CD4-positive, alpha-beta T cell treated with Interleukin-4 for 4 hours (primary cell): ENCODE results near the gene RNF112.

Source experiments
- DNase-seq: peaks from one replicate; pipeline ENCODE4 v3.0.0-alpha.2; 2020

Gene RNF112

DNA sequence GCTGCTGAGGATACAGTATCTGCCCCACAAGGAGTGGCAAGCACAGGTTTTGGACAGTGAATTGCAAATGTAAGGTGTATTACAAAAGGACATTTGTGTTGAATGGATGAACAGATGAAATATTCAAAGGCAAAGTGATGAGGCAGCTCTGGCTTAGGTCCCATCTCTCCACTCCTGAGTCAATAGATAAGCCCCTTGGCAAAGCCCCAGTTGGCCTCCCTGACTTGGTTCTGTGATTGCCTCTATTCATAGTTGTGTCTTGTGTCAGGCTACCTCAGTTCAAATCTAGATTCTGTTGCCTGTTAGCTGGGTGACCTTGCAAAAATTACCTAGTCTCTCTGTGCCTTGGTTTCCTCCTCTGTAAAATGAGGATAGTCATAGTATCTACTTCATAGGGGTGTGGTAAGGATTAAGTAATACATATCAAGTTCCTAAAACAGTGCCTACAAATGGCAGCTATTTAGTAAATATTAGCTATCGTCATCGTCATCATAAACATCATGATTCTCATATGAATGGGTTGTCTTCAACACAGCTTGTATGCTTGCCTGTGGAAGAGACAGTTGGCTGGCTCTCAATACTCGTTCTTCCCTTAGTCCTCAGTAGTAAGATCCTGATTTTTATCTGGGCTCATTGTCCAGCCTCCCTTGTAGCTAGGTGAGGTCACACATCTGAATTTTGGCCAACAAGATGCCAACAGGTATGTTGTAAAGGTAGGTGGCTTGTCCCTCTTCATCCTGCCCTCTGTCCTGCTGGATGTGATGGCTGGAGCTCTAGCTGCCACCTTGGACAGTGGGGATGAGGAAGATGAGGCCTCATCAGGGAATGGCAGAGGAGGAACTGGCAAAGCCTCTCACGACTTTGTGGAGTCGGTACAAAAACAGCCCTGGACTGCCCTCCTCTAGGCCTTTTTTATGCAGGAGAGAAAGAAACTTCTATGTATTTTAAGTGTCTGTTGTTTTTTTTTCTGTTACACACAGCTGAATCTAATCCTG lies 21.9 kb upstream of the RNF112 start:
- DNase-seq, result no peak

DNA sequence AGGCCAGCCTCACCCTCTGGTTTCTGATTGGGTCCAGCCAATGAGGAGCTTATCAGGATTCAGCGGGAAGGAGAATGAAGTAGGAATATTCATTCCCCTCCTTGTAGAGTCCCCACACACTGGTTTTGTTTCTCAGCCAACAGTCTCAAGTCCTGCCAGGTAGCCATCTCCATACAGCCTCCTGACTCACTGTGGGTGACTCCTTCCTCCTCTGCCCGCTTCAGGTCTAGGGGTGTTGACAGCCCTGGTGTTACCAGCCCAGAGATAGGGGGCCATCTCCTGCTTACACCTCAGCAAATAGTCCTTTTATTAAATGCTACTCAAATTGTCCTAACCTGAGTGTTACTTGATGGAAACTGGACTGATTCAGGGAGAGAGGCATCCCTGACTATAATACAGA lies 20.1 kb upstream of the RNF112 start:
- no peak for DNase-seq

DNA sequence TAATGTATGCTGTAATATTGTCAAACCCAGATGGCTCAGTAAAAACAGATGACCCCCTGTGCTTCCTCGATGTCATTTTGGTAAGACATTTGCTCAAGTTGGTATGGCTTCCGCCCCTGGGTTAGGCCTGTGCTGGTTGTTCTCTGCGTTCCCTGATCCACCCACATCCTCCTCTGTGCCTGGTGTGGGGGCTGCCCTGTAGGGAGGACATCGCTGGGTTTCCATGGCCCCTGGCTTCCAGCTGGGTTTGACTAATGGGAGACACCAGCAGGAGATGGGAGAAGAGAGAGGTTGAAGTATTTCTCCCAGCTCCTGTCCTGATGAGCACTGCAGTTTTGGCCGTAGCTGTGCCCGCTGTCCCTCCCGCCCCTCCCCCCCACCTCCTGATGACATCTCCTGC lies 19.6 kb upstream of the RNF112 start:
- no peak for DNase-seq

DNA sequence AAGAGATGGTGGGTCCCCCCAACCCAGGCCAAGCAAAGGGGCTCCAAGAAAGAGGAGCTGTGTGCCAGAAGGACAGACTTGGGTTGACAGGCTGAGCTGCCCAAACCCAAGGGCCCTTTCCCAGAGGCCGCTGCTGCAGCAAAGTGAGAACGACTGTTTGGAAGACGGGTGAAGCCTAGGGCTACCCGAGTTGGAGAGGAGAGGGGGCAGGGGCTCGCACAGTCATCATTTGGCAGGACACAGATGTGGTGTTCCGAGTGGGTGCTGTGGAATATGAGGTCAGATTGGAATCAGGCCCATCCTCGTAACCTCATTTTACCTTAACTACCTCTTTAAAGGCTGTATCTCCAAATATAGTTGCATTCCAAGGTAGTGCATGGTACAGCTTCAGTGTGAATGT lies 18.7 kb upstream of the RNF112 start:
- no peak for DNase-seq

DNA sequence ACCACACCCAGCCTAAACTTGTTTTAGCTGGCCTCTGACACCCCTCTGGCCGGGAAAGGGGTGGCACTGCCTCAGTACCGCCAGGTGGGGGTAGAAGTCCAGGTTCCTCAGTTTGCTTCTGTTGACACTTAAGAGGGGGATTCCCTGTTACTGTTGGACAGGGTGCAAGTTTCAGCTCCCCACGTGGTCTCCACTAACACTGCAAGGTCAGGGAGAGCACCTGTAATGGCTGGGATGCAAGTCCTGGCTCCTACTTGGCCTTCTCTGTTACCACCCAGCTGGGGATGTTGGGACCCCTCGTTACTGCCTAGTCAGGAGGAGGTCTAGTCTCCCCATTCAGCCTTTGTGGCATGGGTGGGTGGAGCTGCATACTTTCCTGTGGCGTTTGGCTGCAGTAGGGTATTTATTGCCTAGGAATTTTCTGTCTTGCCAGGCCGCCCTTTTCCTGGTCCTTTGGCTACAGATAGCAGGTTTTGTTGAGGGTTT lies 13.4 kb upstream of the RNF112 start:
- no peak for DNase-seq

DNA sequence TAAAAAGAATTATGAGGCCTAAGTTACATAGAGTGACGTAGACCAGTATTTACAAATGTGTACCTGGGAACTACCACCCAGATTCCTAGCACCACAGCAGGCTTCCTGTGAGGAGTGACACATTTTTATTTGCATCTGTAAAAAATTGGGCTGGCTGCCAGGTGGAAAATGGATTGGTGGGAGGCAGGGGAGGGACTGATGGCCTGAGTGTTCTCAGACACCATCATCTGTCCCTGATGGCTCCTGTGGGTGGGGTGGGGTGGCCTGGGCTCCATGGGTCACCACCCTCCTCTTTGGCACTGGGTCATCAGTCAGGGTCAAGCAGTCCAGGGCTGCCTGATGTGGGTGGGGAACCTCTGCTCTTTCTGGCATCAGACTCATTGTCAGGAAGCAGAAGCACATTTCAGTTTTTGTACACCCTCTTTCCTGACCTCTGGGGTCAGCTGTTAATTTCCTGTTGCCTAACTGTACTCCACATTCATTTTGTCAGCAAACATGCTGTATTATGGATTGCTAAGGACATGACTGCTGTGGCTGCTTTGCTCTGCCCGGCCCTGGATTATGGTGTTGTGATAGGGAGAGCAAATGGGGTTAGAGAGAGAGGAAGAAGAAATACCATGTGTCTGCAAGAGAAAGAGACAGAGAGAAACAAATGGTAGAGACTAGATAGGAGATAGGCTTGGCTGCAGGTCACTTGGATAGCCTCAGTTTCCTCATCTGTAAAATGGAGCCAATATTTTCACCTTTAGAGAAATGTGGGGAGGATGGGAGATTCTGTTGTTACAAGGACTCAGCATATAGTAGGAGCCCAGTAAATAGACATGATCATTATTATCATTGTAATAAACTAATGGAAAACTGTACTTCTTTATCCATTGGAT lies 12.5 kb upstream of the RNF112 start:
- no peak for DNase-seq

DNA sequence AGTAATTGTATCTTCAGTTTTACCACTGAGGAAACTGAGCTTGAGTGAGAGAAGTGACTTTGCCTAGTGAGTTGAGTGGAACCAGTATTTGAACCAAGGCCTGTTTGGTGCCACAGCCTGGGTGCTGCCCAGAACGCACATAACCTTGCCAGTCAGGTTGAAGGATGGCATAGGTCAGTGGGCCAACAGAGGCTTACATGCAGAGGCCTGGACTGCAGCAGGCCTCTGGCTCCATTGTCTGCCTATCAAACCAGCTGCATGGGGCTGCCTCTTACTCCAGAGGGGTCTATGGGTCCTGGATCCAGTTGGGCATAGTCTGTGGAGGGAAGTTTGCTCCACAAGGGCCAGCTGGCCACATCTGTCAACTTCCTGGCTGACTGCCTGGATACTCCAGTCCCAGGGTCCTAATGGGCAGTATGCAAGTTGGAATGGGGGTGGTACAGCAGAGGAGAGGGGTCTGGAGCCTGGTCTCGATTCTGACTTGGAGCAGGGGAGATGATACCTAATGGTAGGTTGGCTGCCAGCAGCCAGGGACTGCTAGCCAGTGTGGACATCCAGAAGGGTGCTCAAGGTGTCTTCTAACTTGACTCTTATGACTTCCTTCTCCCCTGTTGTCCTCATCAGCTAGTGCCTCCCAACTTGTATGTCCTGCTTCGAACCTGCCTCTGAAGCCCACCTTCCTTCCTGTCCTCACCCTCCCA lies 11.1 kb upstream of the RNF112 start:
- DNase-seq, result no peak

DNA sequence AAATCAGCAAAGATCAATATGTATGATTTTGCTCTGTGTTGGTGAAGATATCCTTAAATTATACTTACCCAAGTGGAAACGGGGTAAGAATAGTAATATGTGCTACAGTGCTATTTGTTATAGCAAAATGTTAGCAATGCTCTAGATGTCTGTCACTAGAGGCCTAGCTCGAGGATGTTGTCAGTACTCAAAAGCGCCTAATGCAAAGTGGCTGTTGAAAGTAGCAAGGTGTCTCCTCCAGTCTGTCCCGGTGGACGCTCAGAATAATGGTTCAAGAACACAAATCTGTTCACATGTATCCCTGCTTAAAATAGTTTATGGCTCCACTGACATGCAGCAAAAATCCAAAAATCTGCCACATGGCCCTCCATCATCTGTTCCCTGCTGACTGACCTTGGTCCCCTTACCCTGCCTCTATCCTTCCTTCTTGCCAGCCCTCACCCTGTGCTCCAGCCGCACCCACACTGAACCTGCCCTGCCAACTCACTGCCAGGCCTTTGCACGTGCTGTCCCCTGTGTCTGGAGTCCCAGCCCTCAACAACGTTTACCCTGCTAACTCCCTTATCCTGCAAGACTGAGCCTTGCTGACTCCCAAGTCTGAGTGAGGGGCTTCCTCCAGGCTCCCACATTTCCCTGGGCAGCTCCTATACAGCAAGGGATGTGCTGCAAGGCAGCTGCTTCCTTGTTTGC lies 9.6 kb upstream of the RNF112 start:
- no peak for DNase-seq

DNA sequence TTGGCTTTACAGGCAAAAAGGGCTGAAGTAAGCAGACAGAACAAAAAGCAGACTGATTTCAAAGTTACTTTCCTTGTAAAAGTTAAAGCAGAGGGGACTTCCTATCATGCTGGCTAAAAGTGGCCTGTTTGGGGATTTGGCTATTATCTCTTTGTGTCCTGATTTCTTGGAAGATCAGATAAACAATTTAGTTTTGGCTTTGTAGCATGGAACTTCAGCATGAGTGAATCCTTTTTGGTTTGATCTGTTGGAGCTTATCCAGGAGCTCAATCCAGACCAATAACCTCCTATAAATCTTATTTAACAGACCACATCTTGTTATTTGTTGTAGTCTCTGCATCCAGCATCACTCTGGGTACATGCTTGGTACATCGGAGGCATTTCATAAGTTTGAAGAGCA lies 8.9 kb upstream of the RNF112 start:
- no peak for DNase-seq

DNA sequence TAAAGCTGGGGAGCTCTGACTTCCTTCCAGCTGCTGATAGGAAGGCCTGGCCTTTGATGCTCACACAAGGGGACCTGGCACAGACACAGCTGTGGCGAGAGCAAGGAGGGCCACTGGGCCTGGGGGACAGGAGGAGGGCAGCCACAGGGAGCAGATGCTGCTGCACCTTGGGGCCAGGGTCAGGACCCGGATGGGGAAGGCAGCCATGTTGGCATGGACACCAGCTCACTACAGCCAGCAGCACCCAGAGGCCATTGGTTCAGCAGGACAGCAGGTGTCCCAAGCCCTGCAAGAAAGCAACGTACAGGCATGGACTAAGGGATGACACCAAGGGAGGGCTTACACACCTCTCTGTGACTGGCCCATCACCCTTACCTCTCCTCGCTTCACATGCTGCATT lies 8.0 kb upstream of the RNF112 start:
- DNase-seq, result no peak

DNA sequence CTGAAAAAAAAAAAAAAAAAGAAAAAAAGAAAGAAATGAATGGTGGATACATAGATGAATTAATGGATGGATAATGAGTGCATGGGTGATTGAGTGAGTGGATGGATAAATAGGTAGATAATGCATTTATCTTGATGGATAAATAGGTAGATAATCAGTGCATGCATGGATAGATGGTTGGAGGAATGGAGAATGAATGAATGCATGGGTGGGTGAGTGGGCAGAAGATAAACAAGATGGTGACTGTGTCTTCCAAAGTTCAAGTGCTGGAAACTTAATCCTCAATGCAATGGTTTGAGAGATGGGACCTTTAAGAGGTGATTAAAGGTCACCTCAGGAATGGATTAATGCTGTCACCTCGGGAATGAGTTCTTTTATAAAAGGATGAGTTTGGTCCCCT lies 6.8 kb upstream of the RNF112 start:
- DNase-seq, result no peak

DNA sequence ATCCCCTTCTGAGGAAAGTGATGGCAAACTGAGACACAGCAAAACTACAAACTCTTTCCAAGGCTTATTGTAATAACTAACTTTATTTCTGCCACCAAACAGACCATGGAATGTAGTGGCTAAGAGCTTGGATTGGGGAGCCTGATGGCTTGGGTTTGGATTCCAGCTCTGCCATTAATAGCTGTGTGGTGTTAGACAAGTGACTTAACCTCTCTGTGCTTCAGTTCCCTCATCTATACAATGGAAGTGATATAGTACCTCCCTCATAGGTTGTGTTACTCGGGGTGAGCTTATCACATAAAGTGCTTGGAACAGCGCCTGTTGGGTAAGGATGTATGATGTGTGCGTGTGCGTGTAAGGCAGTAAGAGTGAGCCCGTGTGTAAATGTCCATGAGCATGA lies 5.9 kb upstream of the RNF112 start:
- no peak for DNase-seq

DNA sequence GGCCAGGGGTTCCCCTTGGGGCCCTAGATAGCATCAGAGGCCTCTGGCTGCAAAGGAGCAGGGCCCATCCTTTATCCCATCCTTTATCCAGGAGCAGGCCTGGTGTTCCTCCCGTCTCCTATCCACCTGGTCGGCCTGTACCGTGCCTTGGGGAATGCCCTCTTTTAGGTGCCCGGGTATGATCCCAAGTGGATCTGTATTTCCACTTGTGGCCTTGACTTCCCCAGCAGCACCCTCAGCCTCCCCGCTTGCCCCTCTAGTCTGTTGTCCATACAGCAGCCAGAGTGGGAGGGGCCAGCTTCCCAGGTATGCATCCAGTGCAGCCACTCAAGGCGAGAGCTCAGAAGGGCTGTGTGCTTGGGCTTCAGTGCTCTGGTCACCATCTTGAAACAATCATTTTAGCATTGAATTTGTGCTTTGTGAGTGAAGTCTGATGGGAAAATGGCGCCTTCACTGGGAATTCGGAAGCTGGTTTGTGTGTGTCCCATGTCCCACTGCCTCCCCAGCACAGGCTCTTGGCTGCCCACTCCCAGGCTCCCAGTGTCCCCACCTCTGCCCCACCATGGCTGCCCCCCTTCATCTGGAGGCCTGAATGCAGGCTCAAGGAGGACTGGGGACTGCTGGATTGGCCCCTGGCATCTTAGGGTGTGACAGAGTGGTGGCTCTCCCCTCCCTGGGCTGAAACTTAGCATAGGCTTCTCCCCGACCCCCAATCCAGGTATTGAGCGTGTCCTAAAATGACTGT lies 3.3 kb upstream of the RNF112 start:
- no peak for DNase-seq

DNA sequence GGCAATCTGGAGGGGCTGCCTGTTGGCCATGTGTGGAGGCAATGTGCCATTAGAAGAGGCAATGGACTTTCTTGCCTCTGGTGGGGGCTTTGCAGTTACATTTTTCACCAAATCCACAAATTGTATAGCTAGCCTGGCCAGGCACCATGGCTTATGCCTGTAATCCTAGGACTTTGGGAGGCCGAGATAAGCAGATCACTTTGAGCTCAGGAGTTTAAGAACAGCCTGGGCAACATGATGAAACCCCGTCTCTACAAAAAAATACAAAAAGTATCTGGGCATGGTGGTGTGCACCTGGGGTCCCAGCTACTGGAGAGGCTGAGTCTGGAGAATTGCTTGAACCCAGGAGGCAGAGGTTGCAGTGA lies 2.7 kb upstream of the RNF112 start:
- no peak for DNase-seq

DNA sequence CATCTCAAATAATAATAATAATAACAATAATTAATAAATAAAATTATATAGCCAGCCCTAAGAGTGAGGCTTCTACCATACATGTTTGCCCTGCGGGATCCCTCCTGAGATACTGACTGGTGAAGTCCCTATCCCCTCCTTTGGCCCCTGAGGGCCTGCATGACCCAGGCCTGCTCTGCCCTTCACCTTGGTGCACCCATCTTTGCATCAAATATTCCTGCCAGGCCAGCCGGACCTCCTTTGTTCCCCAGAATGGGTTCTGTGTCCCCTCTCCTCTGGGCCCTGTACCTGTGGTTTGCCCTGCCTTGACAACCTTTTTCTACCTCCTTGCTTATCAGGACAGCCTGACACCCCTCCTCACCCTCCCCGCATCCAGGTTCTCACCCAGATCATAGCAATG lies 2.0 kb upstream of the RNF112 start:
- no peak for DNase-seq

DNA sequence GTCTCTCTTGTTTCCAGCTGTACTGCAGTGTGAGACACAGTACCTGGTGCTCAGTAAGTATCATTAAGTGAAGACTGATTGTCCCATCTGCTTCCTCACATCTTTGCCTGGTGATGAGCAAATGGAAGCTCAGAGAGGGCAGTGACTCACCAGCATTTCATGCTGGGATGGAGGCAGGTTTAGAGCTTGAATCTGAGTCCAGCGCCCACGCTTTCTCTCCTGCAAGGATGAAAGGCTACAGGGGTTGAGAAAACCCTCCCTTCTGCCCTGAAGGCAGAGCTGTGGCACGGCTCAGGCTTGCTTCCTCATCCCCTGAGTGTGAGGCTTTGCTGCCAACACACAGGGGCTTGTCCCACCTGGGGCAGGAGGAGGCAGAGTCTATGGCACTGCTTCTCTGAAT lies 1.5 kb upstream of the RNF112 start:
- DNase-seq, result no peak

DNA sequence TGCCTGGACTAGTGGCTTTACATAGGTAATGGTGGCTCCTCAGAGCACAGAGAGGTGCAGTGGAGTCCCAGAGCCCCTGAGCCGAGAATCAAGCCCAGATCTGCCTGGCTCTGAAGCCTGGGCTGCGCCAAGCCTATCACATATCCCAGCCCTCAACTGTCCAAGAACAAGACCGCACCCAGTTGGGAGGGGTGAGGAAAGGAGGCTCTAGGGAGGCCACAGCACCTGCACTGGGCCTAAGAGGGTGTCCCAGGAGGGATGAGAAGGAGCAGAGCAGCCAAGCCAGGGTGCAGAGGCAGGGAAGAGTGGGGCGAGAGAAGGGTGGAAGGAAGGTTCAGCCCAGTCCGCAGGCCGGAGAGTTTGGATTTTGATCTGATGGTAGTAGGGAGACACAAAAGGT lies 941 bp upstream of the RNF112 start:
- no peak for DNase-seq

DNA sequence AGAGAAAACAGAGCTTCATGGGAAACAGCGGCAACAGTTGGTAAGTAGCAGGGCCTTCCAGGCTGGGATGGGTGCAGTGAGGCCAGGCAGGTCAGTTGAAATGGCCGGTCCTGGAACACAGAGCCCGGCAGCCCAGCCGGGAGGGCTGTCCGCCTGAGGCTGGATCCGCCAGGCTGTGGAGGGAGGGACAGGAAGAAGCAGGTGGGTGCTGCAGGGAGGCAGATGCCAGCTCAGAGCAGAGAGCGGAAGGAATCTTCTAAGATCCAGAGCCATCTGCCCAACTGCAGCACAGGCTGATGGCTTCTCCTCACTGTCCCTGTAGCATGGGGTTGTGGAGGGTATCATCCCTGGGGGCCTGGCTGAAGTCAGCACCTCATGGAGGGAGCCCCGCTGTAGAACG lies 599 bp downstream of the RNF112 start:
- DNase-seq, result no peak

DNA sequence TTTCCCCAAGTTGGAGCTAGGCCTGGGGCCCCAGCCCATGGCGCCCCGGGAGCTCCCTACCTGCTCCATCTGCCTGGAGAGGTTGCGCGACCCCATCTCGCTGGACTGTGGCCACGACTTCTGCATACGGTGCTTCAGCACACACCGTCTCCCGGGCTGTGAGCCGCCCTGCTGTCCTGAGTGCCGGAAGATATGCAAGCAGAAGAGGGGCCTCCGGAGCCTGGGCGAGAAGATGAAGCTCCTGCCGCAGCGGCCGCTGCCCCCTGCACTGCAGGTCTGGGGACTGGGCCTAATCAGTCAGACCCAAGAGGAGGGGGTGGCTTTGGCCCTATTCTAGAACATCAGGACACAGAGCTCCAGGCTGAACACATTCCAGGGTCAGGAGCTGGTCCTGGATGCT lies 1.5 kb downstream of the RNF112 start:
- no peak for DNase-seq

DNA sequence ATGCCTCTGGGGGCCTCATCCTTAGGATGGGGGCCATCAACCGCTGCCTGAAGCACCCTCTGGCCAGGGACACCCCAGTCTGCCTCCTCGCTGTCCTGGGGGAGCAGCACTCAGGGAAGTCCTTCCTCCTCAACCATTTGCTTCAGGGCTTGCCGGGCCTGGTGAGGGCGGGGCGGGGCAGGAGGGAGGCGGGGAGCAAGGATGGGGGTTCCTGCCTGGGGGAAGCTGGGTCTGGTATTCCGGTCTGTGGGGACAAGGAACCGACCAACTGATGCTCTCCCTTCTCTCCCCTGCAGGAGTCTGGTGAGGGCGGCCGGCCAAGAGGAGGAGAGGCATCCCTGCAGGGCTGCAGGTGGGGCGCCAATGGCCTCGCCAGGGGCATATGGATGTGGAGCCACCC lies 2.0 kb downstream of the RNF112 start:
- no peak for DNase-seq

DNA sequence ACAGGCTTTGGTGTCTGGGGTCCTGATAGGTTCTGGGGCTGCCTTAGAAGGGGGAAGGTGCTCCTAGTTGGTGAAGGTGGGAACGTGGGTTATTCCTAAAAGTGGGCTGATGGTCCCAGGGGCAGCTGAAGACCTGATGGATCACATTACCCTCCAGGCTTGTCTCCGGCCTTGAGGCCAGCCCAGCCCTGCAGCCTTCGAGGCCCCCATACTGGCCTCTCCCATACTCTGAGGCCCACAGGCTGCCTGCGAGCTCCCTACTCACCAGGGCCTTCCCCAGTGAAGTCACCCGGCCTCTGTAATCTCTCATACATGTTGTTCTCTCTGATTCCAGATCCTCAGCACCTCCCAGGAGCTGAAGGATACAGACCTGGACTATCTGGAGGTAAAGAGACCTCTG lies 2.7 kb downstream of the RNF112 start:
- DNase-seq, result no peak
